Ishikawa (cell line): ENCODE results near the gene WNT7B.

Experiments used
- TAF1 ChIP-seq: IDR thresholded peaks from 2 replicates; pipeline ENCODE4 v1.6.1; 2012; ENCODE audit warnings: low read depth, mild to moderate bottlenecking
- TF ChIP-seq, protein P1 (sequence below): IDR thresholded peaks from 2 replicates; pipeline ENCODE4 v1.6.1; 2012; ENCODE audit warnings: low read depth, mild to moderate bottlenecking

GRCh38 chr22:45932071-45932470 is 44.9 kb downstream of the WNT7B start:
- no peak for TF ChIP-seq TAF1
- TF ChIP-seq, protein P1, sequence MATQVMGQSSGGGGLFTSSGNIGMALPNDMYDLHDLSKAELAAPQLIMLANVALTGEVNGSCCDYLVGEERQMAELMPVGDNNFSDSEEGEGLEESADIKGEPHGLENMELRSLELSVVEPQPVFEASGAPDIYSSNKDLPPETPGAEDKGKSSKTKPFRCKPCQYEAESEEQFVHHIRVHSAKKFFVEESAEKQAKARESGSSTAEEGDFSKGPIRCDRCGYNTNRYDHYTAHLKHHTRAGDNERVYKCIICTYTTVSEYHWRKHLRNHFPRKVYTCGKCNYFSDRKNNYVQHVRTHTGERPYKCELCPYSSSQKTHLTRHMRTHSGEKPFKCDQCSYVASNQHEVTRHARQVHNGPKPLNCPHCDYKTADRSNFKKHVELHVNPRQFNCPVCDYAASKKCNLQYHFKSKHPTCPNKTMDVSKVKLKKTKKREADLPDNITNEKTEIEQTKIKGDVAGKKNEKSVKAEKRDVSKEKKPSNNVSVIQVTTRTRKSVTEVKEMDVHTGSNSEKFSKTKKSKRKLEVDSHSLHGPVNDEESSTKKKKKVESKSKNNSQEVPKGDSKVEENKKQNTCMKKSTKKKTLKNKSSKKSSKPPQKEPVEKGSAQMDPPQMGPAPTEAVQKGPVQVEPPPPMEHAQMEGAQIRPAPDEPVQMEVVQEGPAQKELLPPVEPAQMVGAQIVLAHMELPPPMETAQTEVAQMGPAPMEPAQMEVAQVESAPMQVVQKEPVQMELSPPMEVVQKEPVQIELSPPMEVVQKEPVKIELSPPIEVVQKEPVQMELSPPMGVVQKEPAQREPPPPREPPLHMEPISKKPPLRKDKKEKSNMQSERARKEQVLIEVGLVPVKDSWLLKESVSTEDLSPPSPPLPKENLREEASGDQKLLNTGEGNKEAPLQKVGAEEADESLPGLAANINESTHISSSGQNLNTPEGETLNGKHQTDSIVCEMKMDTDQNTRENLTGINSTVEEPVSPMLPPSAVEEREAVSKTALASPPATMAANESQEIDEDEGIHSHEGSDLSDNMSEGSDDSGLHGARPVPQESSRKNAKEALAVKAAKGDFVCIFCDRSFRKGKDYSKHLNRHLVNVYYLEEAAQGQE = no peak
